Sigmoid colon (tissue), 7 donors: ENCODE results near the gene ZBTB34. TPM values are rescaled to one million over a fixed set of nuclear protein-coding genes. Genes with fewer than 3 reads are reported as not detected.

Experiments used
- DNase-seq: peaks from one replicate; pipeline ENCODE4 v3.0.0-alpha.2; 2019
- H3K27ac ChIP-seq, 4 donors: fragments of 200-600 bp; sonication (generic); one replicate each; pipeline ENCODE4 v1.5.1; 2016 to 2019; ENCODE audit warnings: mild to moderate bottlenecking in 1 of 4
- H3K27me3 ChIP-seq, 3 donors: fragments of 200-600 bp; sonication (generic); one replicate each; pipeline ENCODE4 v1.5.1; 2019; ENCODE audit warnings: mild to moderate bottlenecking in 1 of 3
- H3K36me3 ChIP-seq, 4 donors: fragments of 200-600 bp; sonication (generic); one replicate each; pipeline ENCODE4 v1.5.1; 2016 to 2019
- H3K4me1 ChIP-seq, 4 donors: fragments of 200-600 bp; sonication (generic); one replicate each; pipeline ENCODE4 v1.5.1; 2017 to 2019
- H3K4me3 ChIP-seq, 4 donors: fragments of 200-600 bp; sonication (generic); one replicate each; pipeline ENCODE4 v1.5.1; 2017 to 2019; ENCODE audit warnings: mild to moderate bottlenecking in 2 of 4, moderate library complexity in 1 of 4
- H3K9me3 ChIP-seq, 4 donors: fragments of 200-600 bp in 3 of 4; sonication (generic) in 3 of 4; one replicate each; pipeline versions ENCODE4 v1.5.1 to v1.6.1; 2013 to 2019
- EP300 ChIP-seq, 4 donors: sonication (generic); formaldehyde crosslinking; IDR thresholded peaks; one replicate each; pipeline ENCODE4 v1.6.1; 2017; ENCODE audit warnings: antibody characterized with exemption in 4 of 4
- POLR2A ChIP-seq, 2 donors: fragments of 450-650 bp; IDR thresholded peaks; one replicate each; pipeline ENCODE4 v1.6.1; 2016; ENCODE audit warnings: antibody characterized with exemption in 2 of 2, mild to moderate bottlenecking in 2 of 2, moderate library complexity in 2 of 2
- POLR2AphosphoS5 ChIP-seq, 4 donors: sonication (generic); formaldehyde crosslinking; IDR thresholded peaks; one replicate each; pipeline ENCODE4 v1.6.1; 2017; ENCODE audit warnings: antibody characterized with exemption in 4 of 4
- WGBS, 2 donors: extraction: QIAGEN DNeasy Blood & Tissue Kit; methylation state at CpG; one replicate each; pipeline ENCODE4 v1.1.7; 2013; 5-methylcytosine and 5-hydroxymethylcytosine counted together
- intact Hi-C: fragments of 100-400 bp; cut with DNase I; formaldehyde crosslinking; loops from one replicate; pipeline ENCODE4 v1.15.1; 2023
- polyA plus RNA-seq, 3 donors: library from polyadenylated mRNA; stranded (reverse); fragments of 200-250 nt; gene quantifications; one replicate each; pipeline ENCODE4 v1.2.3, GENCODE V29; 2013
- total RNA-seq, 4 donors: library from RNA; depleted of rRNA; stranded (reverse); fragments of >200 nt; gene quantifications; one replicate each; pipeline ENCODE4 v1.1.0, GENCODE V29; 2016
- TF ChIP-seq, protein P1 (sequence below), 4 experiments: fragments of 450-650 bp in 3 of 4; fragments of 200-600 bp in 1 of 4; IDR thresholded peaks; one replicate each; pipeline ENCODE4 v1.5.1; 2016 to 2019; ENCODE audit warnings: antibody characterized with exemption in 4 of 4, mild to moderate bottlenecking in 3 of 4, moderate library complexity in 2 of 4
- donor health status: healthy with polysubstance abuse.
- donor health status: Bipolar disorder and iron deficiency.
- donor health status: healthy.

Gene ZBTB34
- total and polyA plus RNA-seq, 7 donors = 1.4 to 11.4 (median 8.9) TPM

DNA sequence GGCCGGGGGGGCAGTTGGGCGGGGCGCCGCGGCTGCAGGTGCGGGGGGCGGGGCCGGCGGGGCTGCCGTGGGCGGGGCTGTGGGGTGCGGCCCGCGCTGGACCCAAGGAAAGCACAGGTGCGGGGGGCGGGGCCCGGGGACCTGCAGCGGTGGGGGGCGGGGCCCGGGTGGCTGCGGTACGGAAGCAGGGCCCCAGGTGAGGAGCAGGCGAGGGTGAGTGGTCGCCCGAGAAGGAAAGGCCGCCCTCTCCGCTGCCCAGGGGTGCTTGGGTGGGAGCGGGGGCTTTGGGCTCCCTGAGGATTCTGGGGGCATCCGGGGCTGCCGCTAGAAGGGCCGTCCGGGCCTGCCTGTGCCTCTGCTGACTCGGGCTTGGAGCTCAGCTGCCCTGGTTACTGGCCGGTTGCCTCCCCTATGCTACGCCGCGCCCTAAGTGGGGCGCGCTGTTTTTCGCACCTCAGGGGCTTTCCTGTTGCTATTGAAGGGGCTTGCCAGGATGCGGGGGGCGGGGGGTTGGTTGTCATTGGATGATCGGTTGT is 54.9 kb downstream of the ZBTB34 start:
- Histone ChIP-seq H3K36me3 (no peaks in the 10 kb centered on the region), H3K4me1 (peaks cover 0 to 11% (median 10%) of the 10 kb centered on the region in 4 donors), H3K9me3 (no peaks in the 10 kb centered on the region), H3K27me3 (no peaks in the 10 kb centered on the region), H3K4me3 (peak overlapping the region; percentile 23 to 73 (median 64)), H3K27ac (peak overlapping the region in 1 of 4 donors; percentile 1)
- intact Hi-C loops = loop anchor here (2.0 kb wide), 1 partner anchor 55 kb away; the partner anchor contains the start of gene ZBTB34
- TF ChIP-seq EP300 (IDR thresholded peaks at IDR 0.05) (no peak), POLR2A (IDR thresholded peaks at IDR 0.05) (no peak), POLR2AphosphoS5 (IDR thresholded peaks at IDR 0.05) (no peak)
- TF ChIP-seq, protein P1, sequence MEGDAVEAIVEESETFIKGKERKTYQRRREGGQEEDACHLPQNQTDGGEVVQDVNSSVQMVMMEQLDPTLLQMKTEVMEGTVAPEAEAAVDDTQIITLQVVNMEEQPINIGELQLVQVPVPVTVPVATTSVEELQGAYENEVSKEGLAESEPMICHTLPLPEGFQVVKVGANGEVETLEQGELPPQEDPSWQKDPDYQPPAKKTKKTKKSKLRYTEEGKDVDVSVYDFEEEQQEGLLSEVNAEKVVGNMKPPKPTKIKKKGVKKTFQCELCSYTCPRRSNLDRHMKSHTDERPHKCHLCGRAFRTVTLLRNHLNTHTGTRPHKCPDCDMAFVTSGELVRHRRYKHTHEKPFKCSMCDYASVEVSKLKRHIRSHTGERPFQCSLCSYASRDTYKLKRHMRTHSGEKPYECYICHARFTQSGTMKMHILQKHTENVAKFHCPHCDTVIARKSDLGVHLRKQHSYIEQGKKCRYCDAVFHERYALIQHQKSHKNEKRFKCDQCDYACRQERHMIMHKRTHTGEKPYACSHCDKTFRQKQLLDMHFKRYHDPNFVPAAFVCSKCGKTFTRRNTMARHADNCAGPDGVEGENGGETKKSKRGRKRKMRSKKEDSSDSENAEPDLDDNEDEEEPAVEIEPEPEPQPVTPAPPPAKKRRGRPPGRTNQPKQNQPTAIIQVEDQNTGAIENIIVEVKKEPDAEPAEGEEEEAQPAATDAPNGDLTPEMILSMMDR (IDR thresholded peaks at IDR 0.05) = no peak
- WGBS, 2 donors = 2 to 5% methylated on average over 43 of the region's 43 CpGs
- peak; percentile 70 for DNase-seq

DNA sequence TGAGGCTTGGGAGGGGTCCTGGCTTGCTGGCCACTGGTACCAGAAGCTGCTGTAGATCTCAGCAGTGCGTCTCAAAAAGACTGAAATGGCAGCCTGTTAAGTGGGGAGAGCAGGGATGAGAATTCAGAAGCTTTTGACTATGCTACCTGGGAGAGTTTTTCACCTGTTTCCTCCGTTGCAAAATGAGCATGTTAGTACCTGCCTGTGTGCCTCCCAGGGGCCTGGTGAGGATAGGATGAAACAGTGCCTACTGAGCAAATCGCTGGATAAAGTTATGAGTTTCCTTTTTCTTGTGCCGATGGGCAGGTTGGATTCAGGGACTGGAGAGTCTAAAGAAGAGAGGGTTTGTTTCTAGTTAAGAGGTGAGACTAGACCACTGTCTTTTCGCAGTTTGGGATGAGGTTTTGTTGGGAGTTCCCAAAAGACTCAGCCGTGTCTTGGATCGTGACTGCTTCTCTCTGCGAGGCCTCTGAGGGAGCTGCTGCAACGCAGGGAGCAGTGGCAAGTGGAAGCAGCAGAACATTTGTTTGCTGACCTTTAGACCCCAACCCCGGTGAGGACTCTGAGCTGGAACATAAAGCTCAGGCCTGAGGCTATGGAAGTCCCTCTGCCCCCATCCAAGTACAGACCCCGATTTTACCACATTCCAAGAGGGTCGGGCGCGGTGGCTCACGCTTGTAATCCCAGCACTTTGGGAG is 55.6 kb downstream of the ZBTB34 start:
- TF ChIP-seq POLR2AphosphoS5 (IDR thresholded peaks at IDR 0.05) = no peak
- no peak for TF ChIP-seq EP300 (IDR thresholded peaks at IDR 0.05)
- TF ChIP-seq, protein P1 (IDR thresholded peaks at IDR 0.05) = no peak
- TF ChIP-seq POLR2A (IDR thresholded peaks at IDR 0.05) = no peak
- Histone ChIP-seq H3K27ac (peak overlapping the region in 1 of 4 donors; percentile 1), H3K9me3 (no peaks in the 10 kb centered on the region), H3K4me3 (peak overlapping the region in 2 of 4 donors; percentile 23 to 73), H3K36me3 (no peaks in the 10 kb centered on the region), H3K27me3 (no peaks in the 10 kb centered on the region), H3K4me1 (peaks cover 0 to 11% (median 10%) of the 10 kb centered on the region in 4 donors)
- intact Hi-C loops = loop anchor here (2.0 kb wide), 1 partner anchor 55 kb away; the partner anchor contains the start of gene ZBTB34
- 45 to 75% methylated on average over 15 of the region's 15 CpGs for WGBS, 2 donors
- DNase-seq = no peak

DNA sequence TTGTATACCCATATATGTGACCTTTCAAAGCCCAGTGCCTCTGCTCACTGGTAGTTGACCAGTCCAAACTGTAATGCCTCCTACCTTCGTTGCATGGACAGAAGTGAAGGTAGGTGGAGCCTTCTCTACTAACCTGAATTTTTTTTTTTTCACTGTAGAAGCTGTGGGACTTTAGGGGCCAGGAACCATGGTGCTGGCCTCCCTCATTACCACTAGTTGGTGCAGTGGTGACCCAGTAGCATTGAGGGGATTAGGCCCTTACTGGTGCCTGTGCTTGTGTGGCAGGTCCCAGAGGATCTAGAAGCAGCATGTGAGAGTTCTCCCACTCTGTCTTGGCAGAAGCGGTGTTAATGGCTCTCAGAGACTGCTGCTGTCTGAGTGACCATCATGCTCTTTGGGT is 56.5 kb downstream of the ZBTB34 start:
- H3K4me3 ChIP-seq = no peak overlapping the region
- H3K27me3 ChIP-seq = no peaks in the 10 kb centered on the region
- H3K36me3 ChIP-seq = no peaks in the 10 kb centered on the region
- intact Hi-C loops = no loop called here
- peaks cover 0 to 11% (median 10%) of the 10 kb centered on the region in 4 donors for H3K4me1 ChIP-seq
- TF ChIP-seq POLR2AphosphoS5 (IDR thresholded peaks at IDR 0.05) (no peak), POLR2A (IDR thresholded peaks at IDR 0.05) (no peak), EP300 (IDR thresholded peaks at IDR 0.05) (no peak)
- TF ChIP-seq, protein P1 (IDR thresholded peaks at IDR 0.05) = no peak
- no peak overlapping the region for H3K27ac ChIP-seq
- 71 to 81% methylated on average over 2 of the region's 2 CpGs for WGBS, 2 donors
- H3K9me3 ChIP-seq = no peaks in the 10 kb centered on the region
- no peak for DNase-seq

DNA sequence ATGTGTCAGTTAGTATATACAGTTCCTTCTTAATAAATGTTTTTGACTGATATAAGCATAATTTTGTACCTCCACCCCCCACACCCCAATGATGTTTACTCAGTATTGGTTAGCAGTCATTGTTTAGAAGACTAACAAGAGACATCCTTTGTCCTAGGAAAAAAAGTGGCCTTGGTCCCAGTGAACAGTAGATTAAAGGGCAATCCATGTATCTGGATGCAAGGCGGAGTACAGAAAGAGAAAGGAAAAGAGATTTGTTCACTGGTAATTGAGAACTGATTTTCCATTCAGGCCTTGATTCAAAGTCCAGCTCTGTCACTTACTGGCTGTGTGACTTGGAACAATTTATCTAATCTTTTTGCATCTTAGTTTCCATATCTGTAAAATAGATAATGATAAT is 58.8 kb downstream of the ZBTB34 start:
- H3K4me1 ChIP-seq = peaks cover 0 to 8% (median 8%) of the 10 kb centered on the region in 4 donors
- DNase-seq = no peak
- H3K27me3 ChIP-seq = no peaks in the 10 kb centered on the region
- H3K27ac ChIP-seq = no peak overlapping the region
- whole genome bisulfite sequencing, 2 donors = 32 to 75% methylated on average over 1 of the region's 1 CpG
- intact Hi-C loops = no loop called here
- H3K9me3 ChIP-seq = no peaks in the 10 kb centered on the region
- TF ChIP-seq, protein P1 (IDR thresholded peaks at IDR 0.05) = no peak
- TF ChIP-seq POLR2A (IDR thresholded peaks at IDR 0.05) (no peak), EP300 (IDR thresholded peaks at IDR 0.05) (no peak), POLR2AphosphoS5 (IDR thresholded peaks at IDR 0.05) (no peak)
- H3K36me3 ChIP-seq = no peaks in the 10 kb centered on the region
- no peak overlapping the region for H3K4me3 ChIP-seq
